Measurements from ENCODE around the gene HLCS.

HLCS gene

DNA sequence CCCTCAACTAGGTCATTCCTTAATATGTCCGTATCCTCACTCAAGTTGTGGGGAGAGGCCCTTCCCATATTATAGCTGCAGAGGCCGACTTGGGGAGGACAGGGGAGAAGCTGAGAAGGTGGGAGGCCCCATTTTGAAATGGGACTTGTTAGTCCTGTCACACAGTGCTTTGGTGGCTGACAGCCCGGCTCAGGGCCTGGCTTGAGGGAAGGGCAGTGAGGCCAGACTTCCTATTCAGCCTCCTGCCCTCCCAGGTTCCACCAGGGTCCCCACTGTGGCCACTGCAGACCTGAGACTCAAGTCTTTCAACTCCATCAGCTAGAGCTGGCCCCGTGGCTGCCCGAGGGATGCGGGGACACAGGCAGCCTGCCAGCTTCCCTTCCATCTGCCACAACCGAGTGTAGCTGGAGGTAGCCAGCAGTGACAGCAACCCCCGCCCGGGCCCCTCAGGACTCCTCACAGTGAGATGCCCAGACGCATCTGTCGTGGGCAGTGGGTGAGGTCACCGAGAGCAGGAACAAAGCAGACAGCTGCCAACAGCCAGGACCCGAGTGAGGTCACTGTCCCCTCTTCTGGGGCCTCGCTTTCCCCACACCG, 230.6 kb downstream of the HLCS start:
- no peak for DNase-seq

DNA sequence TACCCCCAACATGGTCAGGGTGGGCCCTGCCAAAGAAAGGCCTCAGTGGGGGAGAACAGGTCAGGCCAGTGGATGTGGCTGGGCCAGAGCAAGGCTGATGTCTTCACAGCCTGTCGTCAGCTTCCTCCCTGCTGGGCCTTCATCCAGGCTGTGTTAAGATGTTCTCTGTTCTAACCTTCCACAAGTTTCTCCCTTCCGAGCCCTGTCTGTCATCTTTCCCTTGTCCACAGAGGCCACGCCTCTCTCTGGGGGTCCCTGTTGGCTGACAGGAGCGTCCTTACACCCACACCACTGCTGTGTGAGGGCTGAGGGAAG, 231.3 kb downstream of the HLCS start:
- DNase-seq: no peak

DNA sequence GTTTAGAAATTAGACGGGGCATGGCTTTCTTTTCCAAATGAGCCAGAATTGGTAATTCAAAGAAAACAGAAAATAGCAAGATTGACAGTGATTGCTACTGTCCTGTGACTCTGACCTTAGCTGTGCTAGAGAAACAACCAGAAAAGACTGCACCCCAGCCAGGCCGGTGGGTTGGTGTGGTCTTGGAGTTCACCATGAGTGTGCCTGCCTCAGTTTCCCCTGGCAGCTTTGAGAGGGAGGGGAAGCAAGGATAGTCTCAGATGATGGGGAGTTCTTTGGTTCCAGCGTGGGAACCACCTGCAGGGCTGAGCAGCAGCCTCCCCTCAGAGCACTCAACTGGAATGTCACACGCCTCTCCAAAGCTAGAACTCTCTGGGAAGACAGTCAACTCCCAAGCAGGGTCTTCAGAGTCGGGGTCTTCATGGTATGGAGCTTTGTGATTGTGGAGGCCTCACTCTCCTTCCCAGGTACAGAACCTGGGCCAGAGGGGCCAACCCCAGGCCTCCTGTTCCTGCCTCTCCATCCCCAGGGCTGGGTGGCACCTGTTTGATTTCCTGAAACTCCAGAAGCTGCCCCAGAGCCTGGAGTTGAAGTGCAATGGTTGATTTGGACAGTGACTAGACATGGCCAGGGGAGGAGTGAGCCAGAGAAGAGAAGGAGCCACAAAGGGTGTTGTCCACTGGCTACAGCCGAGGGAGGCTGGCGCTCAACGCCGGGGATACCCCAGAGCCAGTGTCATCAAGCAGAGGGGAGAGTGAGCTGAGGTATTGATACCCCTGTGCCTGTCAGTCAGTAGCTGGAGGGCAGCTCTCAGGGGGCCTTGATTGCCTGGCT, 231.9 kb downstream of the HLCS start:
- no peak for DNase-seq

DNA sequence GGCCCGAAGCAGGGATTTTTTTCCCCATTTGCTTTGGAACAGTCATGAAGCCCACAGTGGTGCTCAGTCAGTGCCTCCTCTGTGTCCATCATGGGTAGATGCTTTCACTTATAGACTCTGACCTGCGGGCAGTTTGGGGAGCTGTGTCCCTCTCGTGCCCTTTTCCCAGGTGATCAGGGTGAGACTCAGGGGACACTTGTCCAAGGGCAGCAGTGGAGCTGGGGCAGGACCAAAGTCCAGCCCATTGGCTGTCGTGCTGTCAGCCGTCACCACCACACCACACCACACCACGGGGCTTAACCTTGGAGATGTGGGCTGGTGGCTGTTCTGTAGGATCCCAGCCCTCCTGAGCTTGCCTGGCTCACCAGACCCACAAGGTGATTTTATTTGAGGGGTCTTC, 232.6 kb downstream of the HLCS start:
- DNase-seq: no peak

DNA sequence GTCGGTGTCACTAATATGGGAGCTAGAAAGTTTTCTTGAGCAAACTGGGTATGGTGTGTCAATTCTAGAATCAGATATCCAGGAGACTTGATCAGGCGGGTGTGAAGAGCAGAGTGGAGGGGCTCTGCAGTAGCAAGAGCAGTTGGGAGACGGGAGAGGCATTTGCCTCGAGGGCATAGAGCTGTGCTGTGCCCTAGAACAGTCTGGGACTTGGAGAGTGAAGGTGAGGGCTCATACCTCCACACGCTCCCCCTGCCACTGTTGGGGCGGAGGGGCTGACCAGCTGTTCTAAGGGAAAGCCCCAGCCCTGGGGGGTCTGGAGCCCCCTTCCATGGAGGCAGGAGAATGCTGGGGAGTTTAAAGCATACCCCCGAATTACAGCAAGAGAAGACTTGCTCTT, 233.7 kb downstream of the HLCS start:
- no peak for DNase-seq

DNA sequence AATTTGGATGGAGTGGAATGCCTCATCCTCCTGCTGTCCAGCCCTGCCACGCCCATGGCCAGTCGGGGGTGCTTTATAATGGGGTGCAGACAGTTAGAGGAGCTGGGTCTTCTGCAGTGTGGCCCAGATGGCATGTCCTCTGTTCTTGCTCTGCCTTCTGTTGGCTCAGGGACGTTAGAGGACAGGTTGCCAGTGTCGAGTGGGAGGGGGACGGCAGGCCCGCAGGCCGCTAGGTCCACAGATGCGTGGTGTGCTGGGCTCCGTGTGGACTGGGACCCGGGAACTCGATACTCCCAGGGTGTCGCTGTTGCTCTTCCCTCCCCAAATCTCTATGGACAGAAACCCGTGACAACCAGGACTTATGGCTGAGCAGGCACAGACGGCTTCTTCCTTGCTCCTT, 234.3 kb downstream of the HLCS start:
- no peak for DNase-seq

DNA sequence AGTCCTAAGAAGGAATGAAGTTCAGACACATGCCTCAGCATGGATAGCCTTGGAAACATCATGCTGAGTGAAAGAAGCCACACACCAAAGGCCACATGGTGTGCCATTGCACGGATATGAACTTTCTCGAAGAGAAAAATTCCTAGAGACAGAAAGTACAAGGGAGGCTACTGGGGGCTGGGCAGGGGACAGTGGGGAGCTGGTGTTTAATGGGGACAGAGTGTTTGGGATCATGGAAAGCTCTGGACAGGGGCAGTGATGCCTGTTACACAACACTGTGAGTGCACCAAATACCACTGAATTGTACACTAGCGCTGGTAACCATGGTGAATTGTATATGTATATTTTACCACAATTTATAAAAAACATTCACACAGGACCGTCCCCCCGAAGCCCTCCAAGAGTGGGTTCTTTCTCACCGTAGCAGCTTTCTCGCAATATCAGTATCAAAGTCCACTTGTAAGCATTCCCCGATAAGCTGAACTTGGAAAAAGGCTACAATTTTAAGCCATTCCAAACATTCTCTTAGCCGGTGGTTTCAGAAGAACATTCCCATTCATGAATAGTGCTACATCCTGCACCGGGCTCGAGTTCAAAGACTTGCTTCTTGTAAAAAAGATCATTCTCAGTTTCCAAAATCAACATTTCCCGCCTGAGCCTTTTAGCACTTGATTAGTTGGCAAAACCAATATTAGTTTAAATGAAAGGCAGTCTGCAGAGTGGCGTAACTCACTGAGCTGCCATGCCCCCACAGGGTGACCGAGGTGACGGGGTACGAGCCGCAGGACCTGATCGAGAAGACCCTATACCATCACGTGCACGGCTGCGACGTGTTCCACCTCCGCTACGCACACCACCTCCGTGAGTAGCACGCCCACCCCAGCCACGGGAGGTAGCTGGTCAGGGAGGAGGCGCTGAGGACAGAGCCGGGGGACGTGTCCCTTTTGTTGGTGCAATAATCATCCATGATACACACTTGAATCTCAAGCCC, 235.9 kb downstream of the HLCS start:
- no peak for DNase-seq

DNA sequence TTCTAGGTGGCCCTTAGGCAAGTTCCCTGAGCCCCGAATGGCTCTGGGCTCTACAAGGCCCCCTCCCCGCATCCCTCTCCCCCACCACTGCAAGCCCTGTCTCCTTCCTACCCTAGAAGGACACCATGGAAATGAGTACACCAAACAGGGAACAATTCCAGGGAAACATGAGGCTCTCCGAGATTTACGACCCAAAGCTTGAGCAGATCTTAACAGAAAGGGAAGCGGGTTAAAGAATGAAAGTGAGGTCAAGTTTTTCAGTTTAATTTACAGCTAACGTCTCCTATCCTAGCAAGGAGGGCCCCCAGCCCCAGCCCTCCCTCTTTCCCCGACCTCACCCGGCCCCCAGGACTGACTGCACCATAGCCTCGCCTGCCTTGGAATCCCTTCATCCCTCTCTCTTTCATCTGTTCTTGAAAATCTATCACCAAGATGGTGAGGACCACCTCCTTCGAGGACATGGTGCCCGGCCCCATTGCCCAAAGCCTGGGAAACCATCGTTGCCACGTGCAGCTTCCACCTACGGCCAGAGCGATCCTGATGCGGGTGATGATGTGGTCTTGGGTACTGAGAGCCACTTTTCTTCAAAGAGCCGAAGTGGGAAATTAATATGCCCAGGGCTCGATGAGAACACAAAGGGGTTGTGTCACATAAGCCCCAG, 237.0 kb downstream of the HLCS start:
- no peak for DNase-seq

DNA sequence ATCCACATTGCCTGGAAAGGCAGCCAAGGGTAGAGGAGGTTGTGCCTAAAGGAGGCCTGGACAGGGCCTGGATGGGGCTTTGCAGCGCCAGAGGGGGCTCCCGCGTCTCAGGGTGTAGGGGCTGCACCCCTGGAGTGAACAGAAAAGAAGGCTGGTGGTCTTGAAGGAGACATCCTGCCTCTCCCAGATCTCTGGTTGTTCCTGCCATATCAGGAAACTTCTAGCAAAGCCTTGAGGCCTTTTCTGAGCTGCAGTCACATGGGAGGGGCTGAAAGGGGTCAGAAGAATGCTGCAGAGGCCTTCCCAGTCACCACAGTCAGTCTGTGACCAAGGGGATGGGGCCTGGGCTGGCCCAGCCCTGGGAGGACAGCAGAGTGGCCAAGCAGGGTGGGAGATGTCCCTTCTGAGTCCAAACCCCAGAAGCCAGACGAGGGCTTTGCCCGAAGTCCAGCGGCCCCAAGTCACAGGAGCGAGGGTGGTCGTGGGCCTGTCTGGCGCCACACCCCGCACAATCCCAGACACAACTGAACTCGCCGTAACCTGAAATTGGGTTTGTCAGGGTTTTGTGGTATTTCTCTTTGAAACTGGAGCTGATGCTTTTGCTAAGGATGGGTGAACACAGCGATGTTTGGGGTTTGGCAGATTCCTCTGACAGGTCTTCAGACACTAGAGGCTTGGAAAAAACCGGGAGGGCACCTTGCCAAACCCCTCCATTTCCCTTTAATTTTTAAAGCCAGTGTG, 237.9 kb downstream of the HLCS start:
- DNase-seq: no peak

DNA sequence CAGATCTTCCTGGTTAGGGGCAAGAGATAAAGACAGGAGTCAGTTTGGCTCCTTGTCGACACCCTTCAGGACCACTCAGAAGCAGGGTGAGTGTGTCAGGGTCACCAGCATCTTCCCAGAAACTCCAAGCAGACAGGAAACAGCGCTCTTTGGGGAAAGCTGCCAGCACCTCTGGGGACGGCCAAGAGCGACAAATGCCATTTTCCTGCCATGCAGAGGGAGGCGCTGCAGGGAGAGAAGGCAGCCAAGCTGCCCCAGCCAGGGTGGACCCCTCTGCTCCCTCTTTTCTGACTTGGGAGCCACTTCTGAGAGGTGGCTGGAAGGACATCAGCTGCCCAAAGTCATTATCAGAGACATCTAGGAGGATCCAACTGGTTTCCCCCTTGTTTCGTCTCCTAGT, 238.6 kb downstream of the HLCS start:
- DNase-seq: no peak

DNA sequence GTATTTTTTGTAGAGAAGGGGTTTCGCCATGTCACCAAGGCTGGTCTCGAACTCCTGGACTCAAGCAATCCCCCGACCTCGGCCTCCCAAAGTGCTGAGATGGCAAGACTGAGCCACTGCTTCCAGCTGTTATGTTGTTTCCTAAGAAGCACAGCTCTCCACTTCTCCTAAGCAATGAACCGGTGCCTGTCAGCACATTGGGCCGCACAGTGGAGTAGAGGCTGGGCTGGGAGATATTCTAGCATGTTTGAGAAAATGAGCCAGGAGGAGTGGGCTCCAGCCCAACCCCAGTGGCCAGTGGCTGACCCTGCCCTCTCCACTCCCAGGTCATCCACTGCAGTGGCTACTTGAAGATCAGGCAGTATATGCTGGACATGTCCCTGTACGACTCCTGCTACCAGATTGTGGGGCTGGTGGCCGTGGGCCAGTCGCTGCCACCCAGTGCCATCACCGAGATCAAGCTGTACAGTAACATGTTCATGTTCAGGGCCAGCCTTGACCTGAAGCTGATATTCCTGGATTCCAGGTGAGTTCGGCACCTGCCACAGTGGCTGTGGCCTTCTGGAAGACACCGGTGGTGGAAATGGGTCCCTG, 240.6 kb downstream of the HLCS start:
- DNase-seq: no peak

DNA sequence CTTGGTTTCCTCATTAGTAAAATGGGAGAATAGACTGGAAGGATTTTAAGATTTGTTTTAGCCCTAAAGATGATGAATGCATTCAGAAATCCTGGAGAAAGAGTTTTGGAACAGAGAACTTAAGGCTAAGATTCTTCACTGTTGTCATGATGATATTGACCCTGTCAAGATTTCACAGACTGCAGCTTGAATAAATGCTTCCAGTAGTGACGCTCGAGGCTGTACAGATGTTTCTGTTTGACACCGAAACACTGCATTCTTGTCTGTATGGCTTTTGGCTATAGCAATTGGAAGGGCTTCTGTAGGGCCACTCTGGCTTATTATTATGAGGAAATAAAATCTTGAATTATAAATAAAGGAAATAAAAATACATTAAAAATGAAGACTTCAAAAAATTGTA, 241.8 kb downstream of the HLCS start:
- DNase-seq: no peak

DNA sequence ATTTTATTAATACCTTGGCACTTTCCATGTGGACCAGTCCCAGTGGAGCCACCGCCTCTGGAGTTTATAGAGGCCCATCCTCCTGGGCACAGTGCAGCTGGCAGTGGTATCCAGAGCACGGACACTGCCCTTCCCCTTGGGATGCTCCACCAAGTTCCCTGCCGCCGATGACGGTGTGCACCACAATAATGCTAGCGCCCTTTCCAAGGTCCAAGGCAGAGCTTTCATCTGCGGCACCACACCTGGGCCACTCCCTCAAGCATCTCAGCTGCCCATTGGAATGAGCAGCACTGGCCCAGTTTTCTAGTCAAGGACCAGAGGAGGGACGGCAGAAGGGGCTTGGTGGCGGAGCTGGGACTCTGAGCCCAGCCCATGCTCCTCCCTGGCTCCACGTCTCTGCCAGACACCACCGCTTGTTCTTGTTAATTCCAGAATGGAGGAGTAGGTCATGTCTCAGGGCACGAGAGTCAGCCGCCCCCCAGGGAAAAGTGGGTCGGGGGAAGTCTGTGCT, 243.0 kb downstream of the HLCS start:
- no peak for DNase-seq

DNA sequence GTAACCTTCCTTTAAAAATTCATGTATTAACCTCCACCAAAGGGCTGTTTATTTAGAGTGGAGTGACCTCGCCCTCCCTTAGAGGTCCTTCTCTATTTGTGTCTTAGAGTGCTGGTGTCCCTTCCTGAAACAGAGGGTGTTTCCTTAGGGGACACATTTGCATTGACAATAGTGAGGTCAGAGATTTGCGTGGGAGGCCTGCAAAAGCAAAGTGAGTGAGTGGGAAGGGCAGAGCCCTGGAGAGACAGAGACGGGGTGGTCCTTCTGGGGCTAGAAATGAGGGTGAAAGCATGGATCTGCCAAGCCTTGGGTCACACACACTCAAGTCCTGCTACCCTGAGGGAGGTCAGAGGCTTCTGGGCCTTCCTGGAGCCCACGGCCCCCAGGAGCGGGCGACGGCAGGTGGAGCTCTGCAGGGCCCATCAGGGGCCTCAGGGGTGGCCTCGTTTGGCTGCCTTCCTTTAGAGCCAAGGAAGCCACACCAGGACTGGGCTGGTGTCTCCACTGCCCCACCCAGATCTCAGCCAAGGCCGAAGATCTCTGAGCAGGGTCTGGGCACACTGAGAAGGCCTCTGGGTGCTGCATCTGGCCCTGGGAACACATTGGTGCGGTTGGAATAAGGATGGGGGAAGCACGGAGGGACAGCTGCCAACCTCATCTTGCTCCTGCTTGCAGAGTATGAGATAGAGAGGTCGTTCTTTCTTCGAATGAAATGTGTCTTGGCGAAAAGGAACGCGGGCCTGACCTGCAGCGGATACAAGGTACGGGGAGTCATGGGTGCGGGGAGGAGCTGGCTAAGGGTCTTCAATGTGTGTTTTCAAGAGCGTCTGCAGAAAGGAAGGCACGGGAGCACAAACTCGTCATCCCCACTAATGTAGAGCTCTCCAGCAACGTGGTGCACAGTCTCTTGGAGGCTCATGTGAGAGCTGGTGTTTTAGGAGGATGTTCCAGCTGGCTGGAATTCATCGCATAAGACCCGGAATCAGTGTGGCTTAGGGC, 243.8 kb downstream of the HLCS start:
- no peak for DNase-seq

DNA sequence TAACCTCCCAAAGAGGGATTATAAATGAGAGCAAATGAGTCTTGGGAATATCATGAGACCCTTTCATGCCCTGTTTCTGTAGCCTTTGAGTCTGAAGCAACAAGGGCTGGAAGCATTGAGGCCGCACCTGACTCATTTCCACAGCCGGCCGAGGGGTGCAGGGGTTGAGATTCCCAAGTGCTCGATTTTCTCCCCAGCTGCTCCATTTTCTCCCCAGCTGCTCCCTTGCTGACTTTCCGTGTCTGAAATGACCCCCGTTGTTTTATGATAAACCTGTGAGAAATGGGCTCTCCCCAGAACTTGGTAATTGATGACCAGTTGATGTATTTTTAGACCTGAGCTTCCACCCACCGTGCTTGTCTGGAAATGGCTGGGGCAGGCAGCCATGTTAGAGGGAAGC, 244.7 kb downstream of the HLCS start:
- no peak for DNase-seq

DNA sequence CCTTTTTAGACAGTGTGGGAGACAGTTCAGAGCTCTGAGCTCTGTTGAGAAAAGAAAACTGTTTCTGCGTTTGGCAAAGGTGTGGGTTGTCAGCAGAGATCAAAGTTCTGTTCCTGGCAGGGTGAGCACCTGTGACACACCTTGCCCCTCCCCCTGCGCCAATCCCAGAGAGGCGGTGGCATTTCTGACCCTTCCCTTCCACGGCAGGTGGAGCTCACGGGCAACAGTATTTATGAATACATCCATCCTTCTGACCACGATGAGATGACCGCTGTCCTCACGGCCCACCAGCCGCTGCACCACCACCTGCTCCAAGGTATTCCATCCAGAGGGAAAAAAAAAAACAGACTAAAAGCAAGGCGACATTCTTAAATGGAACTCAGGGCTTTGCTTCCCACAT, 246.9 kb downstream of the HLCS start:
- no peak for DNase-seq

DNA sequence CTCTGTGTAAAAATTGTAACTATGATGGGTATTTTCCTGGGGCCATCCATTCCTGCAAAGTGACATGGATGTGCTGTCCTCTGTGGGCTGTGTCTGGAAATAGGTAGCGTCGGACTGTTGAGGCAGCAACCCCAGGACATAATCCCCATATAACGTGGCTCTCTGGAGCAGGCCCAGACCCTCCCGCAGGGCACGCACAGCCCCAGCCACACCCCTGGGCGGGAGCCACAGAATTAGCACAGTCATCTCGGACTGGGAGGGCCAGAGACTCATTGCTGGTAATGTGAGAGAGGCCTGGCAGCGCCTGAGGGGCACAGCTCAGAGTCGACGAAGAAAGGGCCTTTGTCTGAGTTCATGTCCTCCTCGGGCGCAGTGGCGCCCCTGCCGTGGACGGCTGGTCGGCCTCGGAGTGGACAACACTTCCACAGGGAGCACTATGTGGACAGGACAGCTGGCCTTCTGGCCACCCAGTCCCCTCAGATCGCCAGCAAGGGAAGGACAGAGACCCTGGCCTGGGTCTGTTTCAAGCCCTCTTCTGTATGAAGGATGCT, 247.4 kb downstream of the HLCS start:
- DNase-seq: no peak

DNA sequence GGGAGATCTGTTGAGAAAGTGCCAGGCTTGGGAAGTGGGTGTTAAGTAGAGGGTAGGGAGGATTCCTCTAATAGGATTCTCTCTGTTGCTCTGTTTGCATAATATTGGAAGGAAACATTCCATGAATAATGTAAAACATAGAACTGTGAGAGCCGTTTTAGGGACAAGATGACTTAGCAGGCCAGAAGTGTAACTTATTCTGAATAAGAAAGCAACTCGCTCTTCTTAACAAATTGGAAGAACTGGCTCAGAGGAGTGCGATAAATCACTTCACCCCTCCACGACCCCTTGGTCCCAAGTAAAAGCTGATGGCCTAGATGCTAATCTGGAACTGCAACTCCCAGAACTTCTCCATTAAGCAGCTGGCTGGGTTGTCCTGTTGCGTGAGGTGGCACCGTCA, 248.5 kb downstream of the HLCS start:
- no peak for DNase-seq

DNA sequence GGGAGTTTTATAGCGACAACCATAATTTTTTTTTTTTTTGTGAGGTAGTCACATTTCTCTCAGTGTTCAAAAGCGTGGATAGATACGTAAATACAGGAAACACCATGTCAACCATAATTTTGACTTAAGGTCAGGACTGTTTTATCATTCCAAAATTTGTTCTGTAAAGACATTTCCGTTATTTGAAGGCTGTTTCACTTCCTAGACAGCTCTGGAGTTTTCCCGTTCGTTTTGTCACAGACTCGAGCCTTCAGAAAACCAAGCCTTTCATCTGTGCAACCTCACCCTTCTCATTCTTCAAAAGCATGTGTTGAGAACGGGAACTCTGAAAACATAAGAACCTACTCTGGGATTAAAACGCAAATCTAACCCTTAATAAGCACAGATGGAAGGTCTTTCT, 249.6 kb downstream of the HLCS start:
- no peak for DNase-seq

DNA sequence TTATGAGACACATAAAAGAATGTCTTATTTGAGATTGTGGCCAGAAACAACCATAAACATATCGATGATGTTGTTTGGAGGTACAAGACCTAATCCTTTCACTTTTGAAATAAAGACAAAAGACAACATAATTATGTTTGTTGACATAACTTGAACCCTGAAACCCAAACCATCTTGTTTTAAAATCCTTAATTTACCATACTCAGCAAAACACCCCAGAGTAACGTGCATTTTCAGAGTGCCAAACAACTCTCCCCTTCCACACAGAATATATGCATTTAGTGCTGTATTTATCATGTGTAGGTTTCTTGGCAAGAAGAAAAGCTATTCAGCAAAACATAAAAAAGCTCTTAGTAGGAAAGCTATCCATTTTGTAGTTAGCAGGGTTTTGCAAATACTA, 250.1 kb downstream of the HLCS start:
- DNase-seq: no peak
